Aorta (tissue), 5 donors: ENCODE data around the gene CLVS2. TPM values are rescaled to one million over a fixed set of nuclear protein-coding genes. Genes with fewer than 3 reads are reported as not detected.
A peak's percentile ranks its signal among the peaks of the same experiment; 100 is the strongest.

ENCODE experiments used
- ATAC-seq: fragments of 200-7000 bp; cut with Tn5 transposase; one replicate; pipeline ENCODE4 v1.9.1; 2022; ENCODE audit warnings: moderate library complexity; ENCODE audit not compliant: low FRiP score
- DNase-seq, 2 donors: peaks; one replicate each; pipeline ENCODE4 v3.0.0-alpha.2; 2020
- H3K27ac ChIP-seq, 2 donors: one replicate each; pipeline ENCODE4 v1.5.1; 2013; ENCODE audit warnings: low read length in 2 of 2, mild to moderate bottlenecking in 2 of 2, moderate library complexity in 2 of 2, control low read depth in 1 of 2, inconsistent platforms in 1 of 2, low read depth in 1 of 2
- H3K27me3 ChIP-seq, 2 donors: one replicate each; pipeline ENCODE4 v1.6.1; 2013; ENCODE audit warnings: control low read depth in 1 of 2, low read length in 1 of 2, mild to moderate bottlenecking in 1 of 2, moderate library complexity in 1 of 2; ENCODE audit not compliant: insufficient read depth in 2 of 2, control insufficient read depth in 1 of 2
- H3K36me3 ChIP-seq, 2 donors: one replicate each; pipeline ENCODE4 v1.6.1; 2013; ENCODE audit warnings: control low read depth in 1 of 2, low read length in 1 of 2, mild to moderate bottlenecking in 1 of 2; ENCODE audit not compliant: insufficient read depth in 2 of 2, control insufficient read depth in 1 of 2
- H3K4me1 ChIP-seq, 2 donors: one replicate each; pipeline ENCODE4 v1.6.1; 2013; ENCODE audit warnings: low read length in 2 of 2, control low read depth in 1 of 2, mild to moderate bottlenecking in 1 of 2, moderate library complexity in 1 of 2; ENCODE audit not compliant: insufficient read depth in 2 of 2, control insufficient read depth in 1 of 2
- H3K4me3 ChIP-seq, 2 donors: one replicate each; pipeline ENCODE4 v1.5.1; 2013; ENCODE audit warnings: low read length in 2 of 2, control low read depth in 1 of 2, mild to moderate bottlenecking in 1 of 2
- H3K9me3 ChIP-seq: one replicate; pipeline ENCODE4 v1.6.1; 2013; ENCODE audit warnings: mild to moderate bottlenecking, low read length; ENCODE audit not compliant: control insufficient read depth
- WGBS, 2 donors: extraction: QIAGEN DNeasy Blood & Tissue Kit; methylation state at CpG; one replicate each; pipeline ENCODE4 v1.1.7; 2013; 5-methylcytosine and 5-hydroxymethylcytosine counted together
- intact Hi-C, 2 donors: fragments of 100-400 bp; cut with DNase I; formaldehyde crosslinking; loops; one replicate each; pipeline versions ENCODE4 v1.14.2 to v1.15.0; 2022
- polyA plus RNA-seq, 2 donors: library from polyadenylated mRNA; stranded (reverse); fragments of 200-250 nt; gene quantifications; one replicate each; pipeline ENCODE4 v1.2.3, GENCODE V29; 2013
- total RNA-seq, 2 donors: library from RNA; stranded (reverse); fragmentation: NEBNext Ultra II Directional; extraction: Animal tissue kit (Norgen Biotek cat#: 25700); gene quantifications; one replicate each; pipeline ENCODE4 v1.2.1, GENCODE V29; 2021
- donor health status: healthy with polysubstance abuse.
- donor health status: Bipolar disorder and iron deficiency.
- donor health status: DM: no; HTN: no; CAD: no.
- donor health status: DM: no; HTN: no; CAD: no.
- donor health status: DM: yes; HTN: yes; CAD: no.

Gene CLVS2
- total and polyA plus RNA-seq, 4 donors, result under 0.01 to 0.03 TPM; not detected in 2

- no peaks in the 10 kb centered on the region for H3K9me3 ChIP-seq
- no peak overlapping the region for H3K4me3 ChIP-seq
- peaks cover 0 to 2% of the 10 kb centered on the region in 2 donors for H3K27me3 ChIP-seq
- H3K27ac ChIP-seq, result no peak overlapping the region
- DNase-seq, result no peak
- H3K36me3 ChIP-seq, result no peaks in the 10 kb centered on the region
- WGBS, 2 donors, result 80 to 87% methylated on average over 3 of the region's 3 CpGs
- intact Hi-C loops, result no loop called here
- no peak for ATAC-seq
- no peaks in the 10 kb centered on the region for H3K4me1 ChIP-seq
Measured at GRCh38 chr6:122994256-122994655, 1.8 kb upstream of the CLVS2 start.

- no peak for DNase-seq
- H3K4me3 ChIP-seq, result no peak overlapping the region
- no peaks in the 10 kb centered on the region for H3K36me3 ChIP-seq
- intact Hi-C loops, result no loop called here
- no peak overlapping the region for H3K27ac ChIP-seq
- WGBS, 2 donors, result 15 to 20% methylated on average over 19 of the region's 19 CpGs
- ATAC-seq, result no peak
- no peaks in the 10 kb centered on the region for H3K4me1 ChIP-seq
- peaks cover 0 to 2% of the 10 kb centered on the region in 2 donors for H3K27me3 ChIP-seq
- H3K9me3 ChIP-seq, result no peaks in the 10 kb centered on the region
Measured at GRCh38 chr6:122996794-122997505, 915 bp downstream of the CLVS2 start.

- Histone ChIP-seq H3K4me3 (no peak overlapping the region), H3K27me3 (peaks cover 0 to 2% of the 10 kb centered on the region in 2 donors), H3K9me3 (no peaks in the 10 kb centered on the region), H3K27ac (no peak overlapping the region), H3K36me3 (no peaks in the 10 kb centered on the region), H3K4me1 (no peaks in the 10 kb centered on the region)
- ATAC-seq, result no peak
- WGBS, 2 donors, result 81 to 84% methylated on average over 13 of the region's 13 CpGs
- intact Hi-C loops, result no loop called here
- peak in 1 of 2 donors; percentile 61 for DNase-seq
Measured at GRCh38 chr6:122997541-122998150, 1.6 kb downstream of the CLVS2 start.

GRCh38 chr6:122998403-122998975, 2.5 kb downstream of the CLVS2 start:
- Histone ChIP-seq H3K9me3 (no peaks in the 10 kb centered on the region), H3K4me1 (no peaks in the 10 kb centered on the region), H3K4me3 (no peak overlapping the region), H3K27me3 (peaks cover 0 to 2% of the 10 kb centered on the region in 2 donors), H3K27ac (no peak overlapping the region), H3K36me3 (no peaks in the 10 kb centered on the region)
- no peak for ATAC-seq
- DNase-seq, result no peak
- WGBS, 2 donors, result 55 to 66% methylated on average over 5 of the region's 5 CpGs
- intact Hi-C loops, result no loop called here

- ATAC-seq (no peak), DNase-seq (no peak)
- no peaks in the 10 kb centered on the region for H3K4me1 ChIP-seq
- no peaks in the 10 kb centered on the region for H3K36me3 ChIP-seq
- H3K9me3 ChIP-seq, result no peaks in the 10 kb centered on the region
- H3K4me3 ChIP-seq, result no peak overlapping the region
- H3K27ac ChIP-seq, result no peak overlapping the region
- no peaks in the 10 kb centered on the region for H3K27me3 ChIP-seq
- WGBS, 2 donors, result 46 to 49% methylated on average over 2 of the region's 2 CpGs
- intact Hi-C loops, result no loop called here
Measured at GRCh38 chr6:123000244-123000770, 4.3 kb downstream of the CLVS2 start.

- H3K4me3 ChIP-seq, result no peak overlapping the region
- H3K27ac ChIP-seq, result no peak overlapping the region
- H3K9me3 ChIP-seq, result no peaks in the 10 kb centered on the region
- H3K36me3 ChIP-seq, result no peaks in the 10 kb centered on the region
- DNase-seq (no peak), ATAC-seq (no peak)
- no peaks in the 10 kb centered on the region for H3K4me1 ChIP-seq
- H3K27me3 ChIP-seq, result peaks cover 0 to 3% of the 10 kb centered on the region in 2 donors
- intact Hi-C loops, result no loop called here
- 76% methylated on average over 3 of the region's 3 CpGs for WGBS, 2 donors
Measured at GRCh38 chr6:123001540-123001939, 5.5 kb downstream of the CLVS2 start.

GRCh38 chr6:123007885-123008284, 11.8 kb downstream of the CLVS2 start:
- Histone ChIP-seq H3K36me3 (no peaks in the 10 kb centered on the region), H3K9me3 (no peaks in the 10 kb centered on the region), H3K4me1 (no peaks in the 10 kb centered on the region), H3K4me3 (no peak overlapping the region), H3K27me3 (peaks cover 0 to 3% of the 10 kb centered on the region in 2 donors), H3K27ac (no peak overlapping the region)
- DNase-seq (no peak), ATAC-seq (no peak)
- intact Hi-C loops, result no loop called here

GRCh38 chr6:123009059-123009458, 13.0 kb downstream of the CLVS2 start:
- ATAC-seq, result no peak
- 78 to 84% methylated on average over 2 of the region's 2 CpGs for WGBS, 2 donors
- H3K4me1 ChIP-seq, result no peaks in the 10 kb centered on the region
- H3K27ac ChIP-seq, result no peak overlapping the region
- H3K27me3 ChIP-seq, result peaks cover 0 to 3% of the 10 kb centered on the region in 2 donors
- no peaks in the 10 kb centered on the region for H3K36me3 ChIP-seq
- DNase-seq, result no peak
- intact Hi-C loops, result no loop called here
- no peak overlapping the region for H3K4me3 ChIP-seq
- no peaks in the 10 kb centered on the region for H3K9me3 ChIP-seq

- Histone ChIP-seq H3K4me1 (no peaks in the 10 kb centered on the region), H3K27me3 (no peaks in the 10 kb centered on the region), H3K27ac (no peak overlapping the region), H3K4me3 (no peak overlapping the region), H3K9me3 (peaks cover 1% of the 10 kb centered on the region), H3K36me3 (no peaks in the 10 kb centered on the region)
- no peak for DNase-seq
- intact Hi-C loops, result no loop called here
- ATAC-seq, result no peak
Measured at GRCh38 chr6:123014835-123015234, 18.8 kb downstream of the CLVS2 start.
